K562 treated with DMSO at 1 percent for 48 hours (cell line): ENCODE measurements around the gene SAMM50. TPM values are rescaled to one million over a fixed set of nuclear protein-coding genes. Genes with fewer than 3 reads are reported as not detected.

Experiments used
- total RNA-seq: library from RNA; unstranded; fragments of 300-600 nt; gene quantifications from 2 replicates; pipeline ENCODE4 v1.2.3, GENCODE V29; 2022; ENCODE audit warnings: low replicate concordance; ENCODE audit errors: extremely low read depth

SAMM50 gene
- total RNA-seq, result not detected in 2 replicates

DNA sequence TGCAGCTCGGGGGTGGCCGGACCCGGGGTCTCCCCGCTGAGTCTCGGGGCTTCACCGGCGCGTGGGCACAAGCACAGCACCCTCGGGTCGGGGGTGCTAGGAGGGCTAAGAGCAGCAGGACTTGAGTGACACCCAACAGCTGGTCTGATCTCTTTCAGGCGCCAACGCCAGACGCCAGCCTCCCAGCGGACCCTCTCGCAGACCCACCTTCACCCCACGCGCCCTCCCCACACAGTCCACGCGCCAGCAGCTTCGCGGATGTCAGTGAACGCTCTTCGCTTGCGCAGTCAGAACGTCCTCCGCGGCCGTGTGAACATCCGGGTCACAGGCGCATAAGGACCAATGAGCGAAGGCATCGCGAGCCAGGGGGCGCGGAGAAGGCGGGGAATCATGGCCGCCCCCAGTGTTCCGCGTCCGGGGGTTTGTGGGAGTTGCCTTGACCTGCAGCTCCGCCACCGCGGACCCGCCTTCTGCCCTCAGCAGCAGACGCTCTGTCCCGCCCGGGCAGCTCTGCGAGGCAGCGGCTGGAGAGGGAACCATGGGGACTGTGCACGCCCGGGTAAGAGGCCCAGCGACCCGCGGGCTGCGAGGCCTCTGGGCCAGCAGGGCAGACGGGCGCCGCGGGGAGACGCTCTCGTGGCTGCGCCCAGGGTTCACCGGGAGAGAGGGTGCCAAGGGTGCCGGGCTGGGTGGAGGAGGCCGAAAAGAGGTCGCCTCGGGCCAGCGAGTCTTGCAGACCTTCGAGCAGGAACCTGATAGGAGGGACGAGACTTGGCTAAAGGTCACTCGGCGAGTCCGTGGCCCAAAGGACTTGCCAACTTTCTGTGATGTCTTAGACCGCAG, at the start of gene SAMM50:
Gene SAMM50 (plus strand): TSS at position 403 of the 843 bp plus-strand sequence. CDS start 136 bp downstream, at position 539.

DNA sequence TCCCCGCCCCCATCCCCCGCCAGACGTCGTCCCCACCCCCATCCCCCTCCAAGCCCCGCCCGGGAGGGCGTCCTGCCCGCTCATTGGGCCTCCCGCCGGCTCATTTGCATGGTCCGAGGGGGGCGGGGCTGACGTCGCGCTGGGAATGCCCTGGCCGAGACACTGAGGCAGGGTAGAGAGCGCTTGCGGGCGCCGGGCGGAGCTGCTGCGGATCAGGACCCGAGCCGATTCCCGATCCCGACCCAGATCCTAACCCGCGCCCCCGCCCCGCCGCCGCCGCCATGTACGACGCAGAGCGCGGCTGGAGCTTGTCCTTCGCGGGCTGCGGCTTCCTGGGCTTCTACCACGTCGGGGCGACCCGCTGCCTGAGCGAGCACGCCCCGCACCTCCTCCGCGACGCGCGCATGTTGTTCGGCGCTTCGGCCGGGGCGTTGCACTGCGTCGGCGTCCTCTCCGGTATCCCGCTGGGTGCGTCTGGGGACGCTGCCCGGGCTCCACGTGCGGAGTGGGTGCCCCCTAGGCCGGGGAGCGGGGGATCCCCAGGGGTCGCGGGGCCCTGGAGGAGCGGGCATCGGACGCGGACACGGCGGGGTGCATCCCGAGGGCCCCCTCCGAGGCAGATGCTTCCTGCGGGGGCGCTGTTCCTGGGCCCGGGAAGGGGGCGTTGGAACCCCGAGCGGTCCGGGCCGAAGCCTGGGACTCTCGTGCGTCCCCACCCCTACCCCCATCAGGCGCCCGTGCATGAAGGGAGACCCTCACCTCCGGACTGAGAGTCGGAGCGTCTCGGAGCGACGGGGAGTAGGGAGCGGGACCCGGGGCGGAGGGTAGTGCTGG, 31.4 kb upstream of the SAMM50 start, which contains the start of gene PNPLA3:
Gene PNPLA3 (plus strand): TSS at position 175 of the 834 bp plus-strand sequence. CDS start 107 bp downstream, at position 282.

DNA sequence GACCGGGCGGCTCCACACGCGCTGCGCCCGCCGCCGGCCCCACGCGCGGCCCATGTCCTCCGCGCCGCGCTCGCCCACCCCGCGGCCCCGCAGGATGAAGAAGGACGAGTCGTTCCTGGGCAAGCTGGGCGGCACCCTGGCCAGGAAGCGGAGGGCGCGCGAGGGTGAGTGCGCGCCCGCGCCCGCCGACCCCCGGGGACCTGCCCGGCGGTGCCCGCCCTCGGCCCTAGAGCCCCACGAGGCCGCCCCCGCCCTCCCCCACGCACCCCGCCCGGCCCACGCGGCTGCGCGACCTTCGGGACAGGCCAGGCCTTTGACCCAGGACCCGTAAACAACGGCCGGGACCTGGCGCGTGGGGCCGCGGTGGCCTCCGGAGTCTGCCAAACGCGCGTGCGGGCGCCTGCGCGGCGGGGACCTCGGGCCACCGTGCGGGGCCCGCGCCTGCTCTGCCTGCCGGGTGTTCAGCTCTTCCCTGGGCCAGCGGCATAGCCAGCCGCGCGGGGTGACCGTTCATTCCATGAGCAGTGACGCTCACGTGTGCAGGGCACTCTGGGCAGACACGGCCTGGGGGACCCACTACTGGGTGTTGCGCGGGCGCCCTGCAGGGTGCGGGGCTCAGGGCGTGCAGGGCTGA, 69.2 kb downstream of the SAMM50 start, which contains the start of gene PARVB:
Gene PARVB (plus strand): TSS at position 15 of the 634 bp plus-strand sequence. CDS start 38 bp downstream, at position 53.

Other genes with a start within 250 kb of the SAMM50 start
- gene EFCAB6, start 143.1 kb upstream of the SAMM50 start, total RNA-seq, result not detected in 2 replicates
- gene SULT4A1, start 92.9 kb upstream of the SAMM50 start, total RNA-seq, result not detected in 2 replicates
- not detected in 2 replicates for gene PNPLA5, start 63.4 kb upstream of the SAMM50 start, total RNA-seq
- gene PNPLA3, start 31.6 kb upstream of the SAMM50 start, total RNA-seq, result not detected in 2 replicates
- gene PARVB, start 68.9 kb downstream of the SAMM50 start, total RNA-seq, result not detected in 2 replicates
- gene PARVG, start 225.5 kb downstream of the SAMM50 start, total RNA-seq, result not detected in 2 replicates